Right lobe of liver (tissue), 4 donors: Measurements from ENCODE around the gene ABHD2.

ENCODE experiments used
- POLR2A ChIP-seq: fragments of 450-650 bp; IDR thresholded peaks from one replicate; pipeline ENCODE4 v1.6.1; 2017; ENCODE audit warnings: antibody characterized with exemption, mild to moderate bottlenecking
- TF ChIP-seq, protein P1 (sequence below), 4 donors: fragments of 200-600 bp in 3 of 4; fragments of 450-650 bp in 1 of 4; IDR thresholded peaks; one replicate each; pipeline versions ENCODE4 v1.5.1 to v1.8.0; 2016 to 2022; ENCODE audit warnings: antibody characterized with exemption in 4 of 4, mild to moderate bottlenecking in 2 of 4
- donor health status: DM: no; HTN: no; CAD: no.
- donor health status: DM: no; HTN: no; CAD: no.
- donor health status: DM: no; HTN: yes; CAD: no.

DNA sequence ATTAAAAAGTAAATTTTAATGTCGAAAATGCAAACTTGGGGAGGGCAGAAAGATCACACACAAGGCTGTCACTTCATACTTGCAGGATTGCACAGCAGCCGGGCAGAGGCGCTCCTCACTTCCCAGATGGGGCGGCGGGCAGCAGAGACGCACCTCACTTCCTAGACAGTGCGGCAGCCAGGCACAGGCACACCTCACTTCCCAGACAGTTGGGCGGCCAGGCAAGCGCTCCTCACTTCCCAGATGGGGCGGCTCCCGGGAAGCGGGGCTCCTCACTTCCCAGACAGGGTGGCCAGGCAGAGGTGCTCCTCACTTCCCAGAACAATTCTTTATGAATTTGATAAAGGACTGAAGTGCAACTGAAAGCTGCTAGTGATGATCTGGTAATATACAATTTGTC is 111.9 kb downstream of the ABHD2 start:
- TF ChIP-seq POLR2A = no peak
- TF ChIP-seq, protein P1, sequence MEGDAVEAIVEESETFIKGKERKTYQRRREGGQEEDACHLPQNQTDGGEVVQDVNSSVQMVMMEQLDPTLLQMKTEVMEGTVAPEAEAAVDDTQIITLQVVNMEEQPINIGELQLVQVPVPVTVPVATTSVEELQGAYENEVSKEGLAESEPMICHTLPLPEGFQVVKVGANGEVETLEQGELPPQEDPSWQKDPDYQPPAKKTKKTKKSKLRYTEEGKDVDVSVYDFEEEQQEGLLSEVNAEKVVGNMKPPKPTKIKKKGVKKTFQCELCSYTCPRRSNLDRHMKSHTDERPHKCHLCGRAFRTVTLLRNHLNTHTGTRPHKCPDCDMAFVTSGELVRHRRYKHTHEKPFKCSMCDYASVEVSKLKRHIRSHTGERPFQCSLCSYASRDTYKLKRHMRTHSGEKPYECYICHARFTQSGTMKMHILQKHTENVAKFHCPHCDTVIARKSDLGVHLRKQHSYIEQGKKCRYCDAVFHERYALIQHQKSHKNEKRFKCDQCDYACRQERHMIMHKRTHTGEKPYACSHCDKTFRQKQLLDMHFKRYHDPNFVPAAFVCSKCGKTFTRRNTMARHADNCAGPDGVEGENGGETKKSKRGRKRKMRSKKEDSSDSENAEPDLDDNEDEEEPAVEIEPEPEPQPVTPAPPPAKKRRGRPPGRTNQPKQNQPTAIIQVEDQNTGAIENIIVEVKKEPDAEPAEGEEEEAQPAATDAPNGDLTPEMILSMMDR (IDR thresholded peaks at IDR 0.05) = no peak
